Fibroblast of lung (primary cell): Measurements from ENCODE around the gene ZSWIM6. TPM values are rescaled to one million over a fixed set of nuclear protein-coding genes. Genes with fewer than 3 reads are reported as not detected.

Source experiments
- DNase-seq, 2 donors: peaks; one replicate each; pipeline versions ENCODE4 v3.0.0 to v3.0.0-alpha.2; 2010; ENCODE audit warnings: low read depth in 2 of 2
- H2AFZ ChIP-seq: 2 replicates; pipeline ENCODE4 v1.5.1; 2012; ENCODE audit warnings: low read length, control low read depth, inconsistent platforms
- H3K27ac ChIP-seq: 2 replicates; pipeline ENCODE4 v1.5.1; 2011; ENCODE audit warnings: low read length, control low read depth; ENCODE audit not compliant: insufficient read depth
- H3K27me3 ChIP-seq: 2 replicates; pipeline ENCODE4 v1.5.1; 2011; ENCODE audit warnings: mild to moderate bottlenecking, low read length; ENCODE audit not compliant: control insufficient read depth, insufficient read depth
- H3K36me3 ChIP-seq: 2 replicates; pipeline ENCODE4 v1.5.1; 2011; ENCODE audit warnings: low read length; ENCODE audit not compliant: control insufficient read depth, insufficient read depth
- H3K4me1 ChIP-seq: 2 replicates; pipeline ENCODE4 v1.5.1; 2011; ENCODE audit warnings: low read length; ENCODE audit not compliant: control insufficient read depth, insufficient read depth; ENCODE audit errors: extremely low read depth
- H3K4me2 ChIP-seq: 2 replicates; pipeline ENCODE4 v1.5.1; 2011; ENCODE audit warnings: low read length, control low read depth; ENCODE audit not compliant: insufficient read depth; ENCODE audit errors: extremely low read depth
- H3K4me3 ChIP-seq, 4 experiments: fragments of 200-600 bp in 1 of 4; sonication (generic) in 1 of 4; replicated peaks in 1 of 4; 2 replicates each; pipeline ENCODE4 v1.5.1; 2011 to 2016; ENCODE audit warnings: low read length in 4 of 4, low read depth in 3 of 4, mild to moderate bottlenecking in 3 of 4, control low read depth in 2 of 4, inconsistent platforms in 1 of 4, mixed read lengths in 1 of 4; ENCODE audit not compliant: insufficient read depth in 1 of 4; ENCODE audit errors: control extremely low read depth in 1 of 4
- H3K79me2 ChIP-seq: 2 replicates; pipeline ENCODE4 v1.5.1; 2012; ENCODE audit warnings: mild to moderate bottlenecking, low read length, inconsistent platforms; ENCODE audit not compliant: control insufficient read depth, insufficient read depth
- H3K9ac ChIP-seq: 2 replicates; pipeline ENCODE4 v1.5.1; 2011; ENCODE audit warnings: mild to moderate bottlenecking, low read length, control low read depth; ENCODE audit not compliant: insufficient read depth
- H3K9me3 ChIP-seq: 2 replicates; pipeline ENCODE4 v1.5.1; 2012; ENCODE audit warnings: low read depth, low read length; ENCODE audit not compliant: control insufficient read depth, insufficient read depth
- H4K20me1 ChIP-seq: 2 replicates; pipeline ENCODE4 v1.5.1; 2011; ENCODE audit warnings: low read length; ENCODE audit not compliant: control insufficient read depth, insufficient read depth; ENCODE audit errors: extremely low read depth
- CTCF ChIP-seq, 2 donors: IDR thresholded peaks in 1 of 2; conservative IDR thresholded peaks in 1 of 2; 1 replicate in 1 of 2; 2 replicates in 1 of 2; pipeline ENCODE4 v1.5.1; 2011 to 2012; ENCODE audit warnings: low read length in 2 of 2, control low read depth in 1 of 2, inconsistent platforms in 1 of 2, low read depth in 1 of 2, mild to moderate bottlenecking in 1 of 2
- EZH2 ChIP-seq: IDR thresholded peaks from 2 replicates; pipeline ENCODE4 v1.5.1; 2012; ENCODE audit warnings: low read length, control low read depth, mild to moderate bottlenecking; ENCODE audit errors: missing control alignments
- polyA plus RNA-seq, 2 donors: library from polyadenylated mRNA; depleted of rRNA in 1 of 2; stranded (reverse) in 1 of 2; unstranded in 1 of 2; fragments of >200 nt; gene quantifications; 2 replicates each; pipeline ENCODE4 v1.2.1, GENCODE V29; 2011 to 2012; ENCODE audit warnings: missing spikeins in 1 of 2
- total RNA-seq: library from RNA; depleted of rRNA; stranded (reverse); fragments of >200 nt; gene quantifications from 2 replicates; pipeline ENCODE4 v1.2.1, GENCODE V29; 2014

The ZSWIM6 gene
- total and polyA plus RNA-seq, 2 donors (not counting 1 experiment from before 2014, with no cell fraction given) = 23.5 to 26.6 TPM

- H3K79me2 ChIP-seq = no peaks in the 10 kb centered on the region
- H3K4me1 ChIP-seq = no peaks in the 10 kb centered on the region
- peaks cover 7% of the 10 kb centered on the region for H3K36me3 ChIP-seq
- H3K9ac ChIP-seq = no peak overlapping the region
- no peak for DNase-seq
- H3K27me3 ChIP-seq = no peaks in the 10 kb centered on the region
- TF ChIP-seq CTCF (conservative IDR thresholded peaks at IDR 0.05 in 1 of 2, IDR thresholded peaks at IDR 0.05 in 1 of 2; ENCODE audit: low read depth in 1 of 2, low read length in 2 of 2) = no peak
- TF ChIP-seq EZH2 = no peak
- H3K4me2 ChIP-seq = no peak overlapping the region
- H3K4me3 ChIP-seq = no peak overlapping the region
- H4K20me1 ChIP-seq = no peaks in the 10 kb centered on the region
- no peak overlapping the region for H3K27ac ChIP-seq
- H2AFZ ChIP-seq = no peak overlapping the region
- no peaks in the 10 kb centered on the region for H3K9me3 ChIP-seq
Observed at GRCh38 chr5:61535828-61536227, 203.8 kb downstream of the ZSWIM6 start.

- no peak for DNase-seq
- TF ChIP-seq CTCF (conservative IDR thresholded peaks at IDR 0.05 in 1 of 2, IDR thresholded peaks at IDR 0.05 in 1 of 2; ENCODE audit: low read depth in 1 of 2, low read length in 2 of 2) (no peak), EZH2 (no peak)
- Histone ChIP-seq H3K9ac (no peak overlapping the region), H3K4me1 (no peaks in the 10 kb centered on the region), H3K9me3 (no peaks in the 10 kb centered on the region), H3K79me2 (no peaks in the 10 kb centered on the region), H3K4me2 (no peak overlapping the region), H3K4me3 (no peak overlapping the region), H3K27ac (no peak overlapping the region), H2AFZ (no peak overlapping the region), H4K20me1 (no peaks in the 10 kb centered on the region), H3K27me3 (no peaks in the 10 kb centered on the region), H3K36me3 (peaks cover 7% of the 10 kb centered on the region)
Observed at GRCh38 chr5:61536922-61537321, 204.9 kb downstream of the ZSWIM6 start.

GRCh38 chr5:61538722-61539501 lies 206.9 kb downstream of the ZSWIM6 start:
- no peaks in the 10 kb centered on the region for H3K4me1 ChIP-seq
- no peaks in the 10 kb centered on the region for H3K79me2 ChIP-seq
- H2AFZ ChIP-seq = no peak overlapping the region
- H3K27me3 ChIP-seq = no peaks in the 10 kb centered on the region
- H3K4me2 ChIP-seq = no peak overlapping the region
- H3K27ac ChIP-seq = no peak overlapping the region
- no peaks in the 10 kb centered on the region for H3K9me3 ChIP-seq
- H3K36me3 ChIP-seq = peaks cover 14% of the 10 kb centered on the region
- no peaks in the 10 kb centered on the region for H4K20me1 ChIP-seq
- no peak for TF ChIP-seq EZH2
- no peak for TF ChIP-seq CTCF (conservative IDR thresholded peaks at IDR 0.05 in 1 of 2, IDR thresholded peaks at IDR 0.05 in 1 of 2; ENCODE audit: low read depth in 1 of 2, low read length in 2 of 2)
- DNase-seq = no peak
- no peak overlapping the region for H3K9ac ChIP-seq
- H3K4me3 ChIP-seq = no peak overlapping the region
